ENCODE data around the gene TOP3A. TPM values are rescaled to one million over a fixed set of nuclear protein-coding genes. Genes with fewer than 3 reads are reported as not detected.
A peak's percentile ranks its signal among the peaks of the same experiment; 100 is the strongest.

Gene TOP3A
- total and polyA plus RNA-seq, 2 experiments from 2014 or later, result 21.7 to 76.7 TPM

DNA sequence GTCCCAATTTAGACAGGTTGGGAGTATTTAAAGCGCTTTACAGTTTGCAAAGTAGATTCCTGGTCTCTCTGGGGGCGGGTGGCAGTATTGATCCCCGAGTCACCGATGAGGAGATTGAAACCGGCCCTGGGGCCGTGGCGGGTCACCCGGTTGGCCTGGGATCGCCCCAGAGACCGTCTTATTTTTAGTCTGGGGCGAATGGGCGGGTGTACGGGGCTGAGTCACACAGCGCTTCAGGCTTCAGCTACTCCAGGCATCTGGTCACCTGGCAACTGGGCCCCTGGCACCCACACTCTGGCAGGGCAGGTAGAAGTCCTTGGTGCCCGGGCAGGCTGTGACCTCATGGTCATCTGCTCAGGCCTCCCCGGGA, 53.7 kb downstream of the TOP3A start (continued):
- TF ChIP-seq ZNF462 (CRISPR knock-in tag; IDR thresholded peaks at IDR 0.05) (no peak), STAT1 (IDR thresholded peaks at IDR 0.05; ENCODE audit: unreplicated experiment) (no peak)

DNA sequence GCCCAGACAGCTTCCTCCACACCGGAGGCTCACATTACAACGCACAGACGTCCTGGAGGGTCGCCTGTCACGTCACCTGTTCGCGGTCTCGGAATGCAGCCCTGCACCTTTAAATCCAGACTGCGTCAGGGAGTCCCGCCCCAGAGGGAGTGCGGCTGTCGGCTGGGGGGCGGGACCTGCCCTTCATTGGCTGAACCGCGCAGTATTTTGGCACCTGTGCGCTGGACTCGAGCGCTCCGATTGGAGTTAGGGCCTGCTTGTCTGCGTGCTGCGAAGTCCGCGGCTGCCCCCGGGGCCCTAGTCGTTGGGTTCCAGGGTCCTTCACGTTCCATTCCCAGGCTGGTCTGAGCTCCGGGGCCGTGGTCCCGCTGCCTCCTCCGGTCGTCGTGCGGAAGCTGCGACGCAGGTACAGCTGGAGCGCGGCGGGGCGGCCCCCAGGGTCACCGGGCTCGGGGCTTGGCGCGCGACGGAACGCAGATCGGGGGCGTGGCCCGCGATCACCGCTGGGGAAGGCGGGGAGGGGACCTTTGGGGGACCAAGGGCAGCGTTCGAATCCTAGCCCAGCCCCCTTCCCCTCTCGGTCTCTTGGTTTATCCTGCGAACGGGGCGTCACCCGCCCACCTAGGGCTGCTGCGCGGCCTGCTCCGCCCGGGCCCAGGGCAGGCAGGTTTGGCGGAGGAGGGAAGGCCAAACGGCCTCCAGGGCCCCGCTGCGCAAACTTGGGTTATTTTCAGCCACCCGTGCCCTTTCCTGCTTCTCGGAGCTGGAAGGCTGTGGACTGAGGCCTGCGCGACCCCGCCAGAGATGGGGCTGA, 54.3 kb downstream of the TOP3A start, which contains the start of gene MIEF2:
MIEF2 (plus strand) TSS at position 331 of the 814 bp plus-strand sequence. CDS start 2,059 bp downstream, outside the sequence.
- Histone ChIP-seq H4K20me1 (replicated peaks; ENCODE audit: insufficient read depth) (no peaks in the 10 kb centered on the region; the same call in none of the 2 replicates), H3K36me3 (ENCODE audit: insufficient read depth) (peaks cover 2% of the 10 kb centered on the region; the same call in 1 of the 2 replicates), H3K27ac (ENCODE audit: low read depth) (peak within 1 kb of the TSS; percentile 94), H3F3A (replicated peaks; ENCODE audit: low read depth) (peaks cover 18% of the 10 kb centered on the region), H2AFZ (peak within 1 kb of the TSS; percentile 96), H3K27me3 (ENCODE audit: insufficient read depth) (no peaks in the 10 kb centered on the region), H3K9me2 (ENCODE audit: insufficient read depth) (no peaks in the 10 kb centered on the region), H3K4me1 (ENCODE audit: insufficient read depth) (peaks cover 20% of the 10 kb centered on the region), H3K79me2 (replicated peaks; ENCODE audit: insufficient read depth) (peaks cover 31% of the 10 kb centered on the region), H3K4me2 (peak within 1 kb of the TSS; percentile 99), H3K4me3 (peak within 1 kb of the TSS; percentile 97)
- Mint-ChIP-seq H3K4me1 (peaks cover 29% of the 10 kb centered on the region), H3K36me3 (ENCODE audit: low read depth) (peaks cover 18% of the 10 kb centered on the region), H3K27me3 (ENCODE audit: insufficient read depth, low read depth, poor library complexity) (peaks cover 4% of the 10 kb centered on the region), H3K27ac (peak within 1 kb of the TSS; percentile 88), H3K4me3 (peak within 1 kb of the TSS; percentile 81), H3K9me3 (no peaks in the 10 kb centered on the region)
- ATAC-seq, result peak; percentile 78
- peak; percentile 99 for DNase-seq (ENCODE audit: low spot score)
- TF ChIP-seq NANOG (IDR thresholded peaks at IDR 0.05; ENCODE audit: borderline replicate concordance) (no peak), ZNF114 (CRISPR knock-in tag; IDR thresholded peaks at IDR 0.05) (no peak), CTCF (conservative IDR thresholded peaks at IDR 0.05; ENCODE audit: low read depth in 2 of 2) (no peak), EZH2phosphoT487 (IDR thresholded peaks at IDR 0.05; ENCODE audit: unreplicated experiment) (no peak), JUNB (IDR thresholded peaks at IDR 0.05; ENCODE audit: unreplicated experiment) (no peak), POLR2AphosphoS5 (IDR thresholded peaks at IDR 0.05; ENCODE audit: low read depth) (peak; percentile 72), STAT1 (IDR thresholded peaks at IDR 0.05; ENCODE audit: unreplicated experiment) (no peak), CREB1 (CRISPR knock-in tag; IDR thresholded peaks at IDR 0.05; ENCODE audit: low read depth) (peak; percentile 82), ZNF331 (CRISPR knock-in tag; IDR thresholded peaks at IDR 0.05; ENCODE audit: low read depth) (no peak)
- TF ChIP-seq, protein P1, sequence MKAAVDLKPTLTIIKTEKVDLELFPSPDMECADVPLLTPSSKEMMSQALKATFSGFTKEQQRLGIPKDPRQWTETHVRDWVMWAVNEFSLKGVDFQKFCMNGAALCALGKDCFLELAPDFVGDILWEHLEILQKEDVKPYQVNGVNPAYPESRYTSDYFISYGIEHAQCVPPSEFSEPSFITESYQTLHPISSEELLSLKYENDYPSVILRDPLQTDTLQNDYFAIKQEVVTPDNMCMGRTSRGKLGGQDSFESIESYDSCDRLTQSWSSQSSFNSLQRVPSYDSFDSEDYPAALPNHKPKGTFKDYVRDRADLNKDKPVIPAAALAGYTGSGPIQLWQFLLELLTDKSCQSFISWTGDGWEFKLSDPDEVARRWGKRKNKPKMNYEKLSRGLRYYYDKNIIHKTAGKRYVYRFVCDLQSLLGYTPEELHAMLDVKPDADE (IDR thresholded peaks at IDR 0.05), result peak; percentile 17; the same call in 1 of the 2 replicates

All from GM23338 (cell line).